MG63 (cell line): Measurements from ENCODE around the gene RICTOR. TPM values are rescaled to one million over a fixed set of nuclear protein-coding genes. Genes with fewer than 3 reads are reported as not detected.

Experiments
- DNase-seq: peaks from one replicate; pipeline ENCODE4 v3.0.0-alpha.2; 2020
- H3K27me3 ChIP-seq: fragments of 250-450 bp; sonication (Bioruptor Pico); 2 replicates; pipeline ENCODE4 v1.5.1; 2020; ENCODE audit warnings: mild to moderate bottlenecking, moderate library complexity
- H3K36me3 ChIP-seq: fragments of 250-450 bp; sonication (Bioruptor Pico); 2 replicates; pipeline ENCODE4 v1.5.1; 2020; ENCODE audit warnings: mild to moderate bottlenecking, moderate library complexity
- H3K4me3 ChIP-seq: fragments of 250-450 bp; sonication (Bioruptor Pico); 2 replicates; pipeline ENCODE4 v1.5.1; 2020; ENCODE audit warnings: mild to moderate bottlenecking, moderate library complexity
- H3K9me3 ChIP-seq: fragments of 250-450 bp; sonication (Bioruptor Pico); 2 replicates; pipeline ENCODE4 v1.5.1; 2020; ENCODE audit warnings: mild to moderate bottlenecking, moderate library complexity
- total RNA-seq: library from RNA; depleted of rRNA; stranded (reverse); fragments of >200 nt; shearing (Covaris generic); gene quantifications from 2 replicates; pipeline ENCODE4 v1.2.3, GENCODE V29; 2014; ENCODE audit warnings: low replicate concordance

RICTOR gene
- total RNA-seq, 1 experiment from 2014 or later, result 13.1 TPM

GRCh38 chr5:38941912-38942311 is 132.3 kb downstream of the RICTOR start:
- H3K27me3 ChIP-seq, result no peaks in the 10 kb centered on the region
- H3K4me3 ChIP-seq, result no peak overlapping the region
- peaks cover 56% of the 10 kb centered on the region for H3K36me3 ChIP-seq
- DNase-seq, result no peak
- H3K9me3 ChIP-seq, result no peaks in the 10 kb centered on the region

GRCh38 chr5:38940230-38940858 is 133.9 kb downstream of the RICTOR start:
- no peak for DNase-seq
- Histone ChIP-seq H3K27me3 (no peaks in the 10 kb centered on the region), H3K9me3 (no peaks in the 10 kb centered on the region), H3K4me3 (no peak overlapping the region), H3K36me3 (peaks cover 44% of the 10 kb centered on the region)

- DNase-seq, result no peak
- peaks cover 38% of the 10 kb centered on the region for H3K36me3 ChIP-seq
- no peaks in the 10 kb centered on the region for H3K27me3 ChIP-seq
- no peak overlapping the region for H3K4me3 ChIP-seq
- H3K9me3 ChIP-seq, result no peaks in the 10 kb centered on the region
Observed at GRCh38 chr5:38938973-38939372, 135.2 kb downstream of the RICTOR start.

- DNase-seq, result no peak
- no peak overlapping the region for H3K4me3 ChIP-seq
- H3K36me3 ChIP-seq, result peaks cover 34% of the 10 kb centered on the region
- H3K27me3 ChIP-seq, result no peaks in the 10 kb centered on the region
- no peaks in the 10 kb centered on the region for H3K9me3 ChIP-seq
Observed at GRCh38 chr5:38938424-38938823, 135.8 kb downstream of the RICTOR start.

GRCh38 chr5:38936269-38936668 is 137.9 kb downstream of the RICTOR start:
- H3K4me3 ChIP-seq, result no peak overlapping the region
- no peaks in the 10 kb centered on the region for H3K27me3 ChIP-seq
- no peaks in the 10 kb centered on the region for H3K9me3 ChIP-seq
- peaks cover 29% of the 10 kb centered on the region for H3K36me3 ChIP-seq
- DNase-seq, result no peak

GRCh38 chr5:38935437-38935836 is 138.8 kb downstream of the RICTOR start:
- H3K9me3 ChIP-seq, result no peaks in the 10 kb centered on the region
- no peak for DNase-seq
- no peak overlapping the region for H3K4me3 ChIP-seq
- H3K36me3 ChIP-seq, result peaks cover 26% of the 10 kb centered on the region
- H3K27me3 ChIP-seq, result no peaks in the 10 kb centered on the region

- Histone ChIP-seq H3K36me3 (peaks cover 23% of the 10 kb centered on the region), H3K27me3 (no peaks in the 10 kb centered on the region), H3K4me3 (no peak overlapping the region), H3K9me3 (no peaks in the 10 kb centered on the region)
- DNase-seq, result no peak
Observed at GRCh38 chr5:38932854-38933408, 141.3 kb downstream of the RICTOR start.

- no peak for DNase-seq
- Histone ChIP-seq H3K9me3 (no peaks in the 10 kb centered on the region), H3K36me3 (peaks cover 26% of the 10 kb centered on the region), H3K4me3 (no peak overlapping the region), H3K27me3 (no peaks in the 10 kb centered on the region)
Observed at GRCh38 chr5:38931731-38932130, 142.5 kb downstream of the RICTOR start.

GRCh38 chr5:38929838-38930237 is 144.4 kb downstream of the RICTOR start:
- DNase-seq, result no peak
- Histone ChIP-seq H3K9me3 (no peaks in the 10 kb centered on the region), H3K27me3 (no peaks in the 10 kb centered on the region), H3K4me3 (no peak overlapping the region), H3K36me3 (peaks cover 41% of the 10 kb centered on the region)

- no peak for DNase-seq
- H3K9me3 ChIP-seq, result no peaks in the 10 kb centered on the region
- H3K36me3 ChIP-seq, result peaks cover 43% of the 10 kb centered on the region
- no peak overlapping the region for H3K4me3 ChIP-seq
- H3K27me3 ChIP-seq, result no peaks in the 10 kb centered on the region
Observed at GRCh38 chr5:38927470-38927869, 146.7 kb downstream of the RICTOR start.

GRCh38 chr5:38926121-38926520 is 148.1 kb downstream of the RICTOR start:
- peaks cover 51% of the 10 kb centered on the region for H3K36me3 ChIP-seq
- no peaks in the 10 kb centered on the region for H3K27me3 ChIP-seq
- no peak overlapping the region for H3K4me3 ChIP-seq
- peak; percentile 42 for DNase-seq
- H3K9me3 ChIP-seq, result no peaks in the 10 kb centered on the region

GRCh38 chr5:38925154-38925925 is 148.9 kb downstream of the RICTOR start:
- Histone ChIP-seq H3K9me3 (no peaks in the 10 kb centered on the region), H3K36me3 (peaks cover 52% of the 10 kb centered on the region), H3K27me3 (no peaks in the 10 kb centered on the region), H3K4me3 (no peak overlapping the region)
- DNase-seq, result no peak

GRCh38 chr5:38923661-38924451 is 150.3 kb downstream of the RICTOR start:
- peaks cover 55% of the 10 kb centered on the region for H3K36me3 ChIP-seq
- no peaks in the 10 kb centered on the region for H3K27me3 ChIP-seq
- H3K9me3 ChIP-seq, result no peaks in the 10 kb centered on the region
- H3K4me3 ChIP-seq, result no peak overlapping the region
- DNase-seq, result no peak

GRCh38 chr5:38922199-38922598 is 152.0 kb downstream of the RICTOR start:
- peak; percentile 47 for DNase-seq
- Histone ChIP-seq H3K36me3 (peaks cover 47% of the 10 kb centered on the region), H3K4me3 (no peak overlapping the region), H3K27me3 (no peaks in the 10 kb centered on the region), H3K9me3 (no peaks in the 10 kb centered on the region)

GRCh38 chr5:38921174-38921573 is 153.0 kb downstream of the RICTOR start:
- H3K9me3 ChIP-seq, result no peaks in the 10 kb centered on the region
- no peak for DNase-seq
- peaks cover 39% of the 10 kb centered on the region for H3K36me3 ChIP-seq
- no peak overlapping the region for H3K4me3 ChIP-seq
- no peaks in the 10 kb centered on the region for H3K27me3 ChIP-seq

GRCh38 chr5:38916802-38917201 is 157.4 kb downstream of the RICTOR start:
- H3K4me3 ChIP-seq, result no peak overlapping the region
- H3K9me3 ChIP-seq, result no peaks in the 10 kb centered on the region
- H3K27me3 ChIP-seq, result no peaks in the 10 kb centered on the region

GRCh38 chr5:38913714-38914113 is 160.5 kb downstream of the RICTOR start:
- H3K36me3 ChIP-seq, result peaks cover 11% of the 10 kb centered on the region
- H3K9me3 ChIP-seq, result peaks cover 11% of the 10 kb centered on the region; the same call in 1 of the 2 replicates
- no peaks in the 10 kb centered on the region for H3K27me3 ChIP-seq
- no peak for DNase-seq
- no peak overlapping the region for H3K4me3 ChIP-seq

More at GRCh38 chr5:38916802-38917201, 157.4 kb downstream of the RICTOR start:
- no peak for DNase-seq
- H3K36me3 ChIP-seq, result peaks cover 16% of the 10 kb centered on the region
